ENCODE measurements around the gene DYRK1B.

DYRK1B gene

DNA sequence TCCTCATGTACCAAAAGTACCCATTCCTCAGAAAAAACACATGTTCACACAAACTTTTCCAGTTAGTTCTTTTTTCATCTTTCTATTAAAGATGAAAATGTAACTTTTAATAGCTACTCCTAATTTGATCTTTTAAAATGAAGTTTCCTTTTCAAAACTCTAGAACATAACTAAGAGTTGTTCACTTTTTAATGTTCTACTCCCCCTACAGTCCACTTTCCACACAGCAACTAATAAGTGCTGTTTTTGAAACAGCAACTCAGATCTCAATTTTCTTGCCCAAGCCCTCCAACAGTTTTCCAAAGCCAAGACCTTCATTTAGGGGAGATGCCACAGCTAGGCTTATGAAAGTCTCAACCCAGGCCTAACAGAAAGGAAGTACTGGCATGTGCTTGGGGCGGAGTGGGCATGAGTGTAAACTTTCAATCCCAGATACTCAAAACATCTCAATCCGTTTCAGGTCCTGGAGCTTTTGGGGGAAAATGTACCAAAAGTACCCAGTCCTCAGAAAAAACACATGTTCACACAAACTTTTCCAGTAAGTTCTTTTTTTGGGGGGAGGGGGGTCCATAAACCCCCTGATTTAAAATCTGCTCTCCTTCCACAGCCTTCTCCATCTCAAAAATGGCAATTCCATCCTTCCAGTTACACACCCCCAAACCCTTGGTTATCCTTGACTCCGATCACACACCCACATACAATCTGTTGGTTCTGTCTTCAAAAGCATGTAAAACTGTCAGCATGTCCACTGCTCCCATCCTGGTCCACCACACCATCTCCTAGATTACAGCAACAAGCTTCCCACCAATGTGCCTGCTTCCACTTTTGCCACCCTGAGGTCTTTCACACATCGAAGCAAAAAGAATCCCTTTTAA lies 10.2 kb upstream of the DYRK1B start (continued):
- TF ChIP-seq, protein P1, sequence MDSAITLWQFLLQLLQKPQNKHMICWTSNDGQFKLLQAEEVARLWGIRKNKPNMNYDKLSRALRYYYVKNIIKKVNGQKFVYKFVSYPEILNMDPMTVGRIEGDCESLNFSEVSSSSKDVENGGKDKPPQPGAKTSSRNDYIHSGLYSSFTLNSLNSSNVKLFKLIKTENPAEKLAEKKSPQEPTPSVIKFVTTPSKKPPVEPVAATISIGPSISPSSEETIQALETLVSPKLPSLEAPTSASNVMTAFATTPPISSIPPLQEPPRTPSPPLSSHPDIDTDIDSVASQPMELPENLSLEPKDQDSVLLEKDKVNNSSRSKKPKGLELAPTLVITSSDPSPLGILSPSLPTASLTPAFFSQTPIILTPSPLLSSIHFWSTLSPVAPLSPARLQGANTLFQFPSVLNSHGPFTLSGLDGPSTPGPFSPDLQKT (IDR thresholded peaks at IDR 0.05; ENCODE audit: borderline replicate concordance, low read depth, low read length), result no peak
- TF ChIP-seq ZNF26 (tag by site-specific recombination; IDR thresholded peaks at IDR 0.05), result no peak
- TF ChIP-seq ZNF184 (tag by site-specific recombination; IDR thresholded peaks at IDR 0.05), result 0 out of 2 replicates have a peak, but pooled peaks have one; percentile 25
- TF ChIP-seq, protein P2, sequence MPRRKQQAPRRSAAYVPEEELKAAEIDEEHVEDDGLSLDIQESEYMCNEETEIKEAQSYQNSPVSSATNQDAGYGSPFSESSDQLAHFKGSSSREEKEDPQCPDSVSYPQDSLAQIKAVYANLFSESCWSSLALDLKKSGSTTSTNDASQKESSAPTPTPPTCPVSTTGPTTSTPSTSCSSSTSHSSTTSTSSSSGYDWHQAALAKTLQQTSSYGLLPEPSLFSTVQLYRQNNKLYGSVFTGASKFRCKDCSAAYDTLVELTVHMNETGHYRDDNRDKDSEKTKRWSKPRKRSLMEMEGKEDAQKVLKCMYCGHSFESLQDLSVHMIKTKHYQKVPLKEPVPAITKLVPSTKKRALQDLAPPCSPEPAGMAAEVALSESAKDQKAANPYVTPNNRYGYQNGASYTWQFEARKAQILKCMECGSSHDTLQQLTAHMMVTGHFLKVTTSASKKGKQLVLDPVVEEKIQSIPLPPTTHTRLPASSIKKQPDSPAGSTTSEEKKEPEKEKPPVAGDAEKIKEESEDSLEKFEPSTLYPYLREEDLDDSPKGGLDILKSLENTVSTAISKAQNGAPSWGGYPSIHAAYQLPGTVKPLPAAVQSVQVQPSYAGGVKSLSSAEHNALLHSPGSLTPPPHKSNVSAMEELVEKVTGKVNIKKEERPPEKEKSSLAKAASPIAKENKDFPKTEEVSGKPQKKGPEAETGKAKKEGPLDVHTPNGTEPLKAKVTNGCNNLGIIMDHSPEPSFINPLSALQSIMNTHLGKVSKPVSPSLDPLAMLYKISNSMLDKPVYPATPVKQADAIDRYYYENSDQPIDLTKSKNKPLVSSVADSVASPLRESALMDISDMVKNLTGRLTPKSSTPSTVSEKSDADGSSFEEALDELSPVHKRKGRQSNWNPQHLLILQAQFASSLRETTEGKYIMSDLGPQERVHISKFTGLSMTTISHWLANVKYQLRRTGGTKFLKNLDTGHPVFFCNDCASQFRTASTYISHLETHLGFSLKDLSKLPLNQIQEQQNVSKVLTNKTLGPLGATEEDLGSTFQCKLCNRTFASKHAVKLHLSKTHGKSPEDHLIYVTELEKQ (tag by site-specific recombination; IDR thresholded peaks at IDR 0.05; ENCODE audit: borderline replicate concordance), result no peak
- no peak for TF ChIP-seq SCRT1 (tag by site-specific recombination; IDR thresholded peaks at IDR 0.05; ENCODE audit: borderline replicate concordance)
- TF ChIP-seq ZNF76 (tag by site-specific recombination; IDR thresholded peaks at IDR 0.05; ENCODE audit: borderline replicate concordance, low read depth), result no peak
- no peak for TF ChIP-seq ZSCAN30 (tag by site-specific recombination; IDR thresholded peaks at IDR 0.05)
- no peak for TF ChIP-seq ZNF169 (tag by site-specific recombination; IDR thresholded peaks at IDR 0.05)
- no peak for TF ChIP-seq ZNF19 (tag by site-specific recombination; IDR thresholded peaks at IDR 0.05; ENCODE audit: low read depth)
- TF ChIP-seq ZNF335 (tag by site-specific recombination; conservative IDR thresholded peaks at IDR 0.05), result peak; percentile 55

DNA sequence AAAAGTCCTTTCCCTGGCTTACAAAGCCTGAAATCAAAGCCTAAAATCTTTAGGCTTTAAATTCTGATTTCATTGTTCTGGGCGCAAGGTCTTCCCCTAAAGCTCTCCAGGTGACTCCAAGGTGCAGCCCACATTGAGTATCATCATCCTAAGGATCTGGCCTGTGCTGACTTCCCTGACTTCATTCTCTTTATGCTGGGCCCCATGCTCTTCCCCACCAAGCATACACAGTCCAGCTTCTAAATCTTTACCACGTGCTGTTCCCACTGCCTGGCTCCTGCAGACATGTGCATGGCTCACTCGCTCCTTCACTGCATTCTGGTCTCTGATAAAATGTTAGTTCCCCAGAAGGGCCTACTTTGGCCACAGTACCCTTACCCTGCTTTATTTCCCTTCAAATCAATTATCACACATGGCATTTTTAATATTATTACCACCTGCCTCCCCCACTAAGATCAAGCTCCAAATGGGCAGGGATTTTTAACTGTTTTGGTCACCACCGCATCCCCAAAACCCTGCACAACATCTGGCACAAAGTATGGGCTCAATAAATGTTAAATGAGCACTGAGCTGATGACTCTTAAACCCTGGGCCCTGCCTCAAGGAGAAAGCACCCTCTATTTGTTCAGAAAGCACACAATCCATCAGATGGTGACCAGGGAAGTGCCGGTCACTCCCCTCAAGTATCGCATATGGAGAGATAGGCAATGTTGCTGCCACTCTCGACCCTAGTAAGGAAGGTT lies 8.9 kb upstream of the DYRK1B start:
- CTCF ChIA-PET, result interaction anchor here (0.7 to 7.8 kb wide), 34 partner anchors 7 to 367 kb away, joined by 3 to 237 read pairs (median 10); partner anchors contain the start of genes DYRK1B, EID2B and PSMC4
- Histone ChIP-seq H3K9me3 (ENCODE audit: control insufficient read depth, insufficient read depth, low read depth, low read length) (no peaks in the 10 kb centered on the region), H3K36me3 (ENCODE audit: control insufficient read depth in 2 of 2, insufficient read depth in 1 of 2, low read length in 2 of 2) (peaks cover 29 to 40% of the 10 kb centered on the region in 2 experiments), H3K4me3 (ENCODE audit: low read depth, low read length) (no peak overlapping the region), H3K27ac (ENCODE audit: extremely low read depth, low read depth, low read length) (peak overlapping the region; percentile 19; the same call in 1 of the 2 replicates), H3K4me1 (ENCODE audit: control insufficient read depth, insufficient read depth, low read length) (peaks cover 52% of the 10 kb centered on the region)
- TF ChIP-seq ZFP69B (tag by site-specific recombination; IDR thresholded peaks at IDR 0.05) (peak; percentile 81; the same call in 1 of the 2 replicates), KLF10 (tag by site-specific recombination; IDR thresholded peaks at IDR 0.05) (0 out of 2 replicates have a peak, but pooled peaks have one; percentile 6), ZNF394 (tag by site-specific recombination; IDR thresholded peaks at IDR 0.05; ENCODE audit: borderline replicate concordance) (0 out of 2 replicates have a peak, but pooled peaks have one; percentile 5), ZNF311 (tag by site-specific recombination; IDR thresholded peaks at IDR 0.05; ENCODE audit: borderline replicate concordance) (no peak), GLIS1 (tag by site-specific recombination; IDR thresholded peaks at IDR 0.05) (no peak), ZNF664 (tag by site-specific recombination; IDR thresholded peaks at IDR 0.05) (peak; percentile 95), HOXA7 (CRISPR knock-in tag; IDR thresholded peaks at IDR 0.05; ENCODE audit: borderline replicate concordance) (no peak), ZBTB17 (tag by site-specific recombination; IDR thresholded peaks at IDR 0.05) (0 out of 2 replicates have a peak, but pooled peaks have one; percentile 42), IKZF3 (tag by site-specific recombination; IDR thresholded peaks at IDR 0.05) (no peak), ZNF530 (tag by site-specific recombination; IDR thresholded peaks at IDR 0.05; ENCODE audit: low read depth) (no peak)
- TF ChIP-seq, protein P3, sequence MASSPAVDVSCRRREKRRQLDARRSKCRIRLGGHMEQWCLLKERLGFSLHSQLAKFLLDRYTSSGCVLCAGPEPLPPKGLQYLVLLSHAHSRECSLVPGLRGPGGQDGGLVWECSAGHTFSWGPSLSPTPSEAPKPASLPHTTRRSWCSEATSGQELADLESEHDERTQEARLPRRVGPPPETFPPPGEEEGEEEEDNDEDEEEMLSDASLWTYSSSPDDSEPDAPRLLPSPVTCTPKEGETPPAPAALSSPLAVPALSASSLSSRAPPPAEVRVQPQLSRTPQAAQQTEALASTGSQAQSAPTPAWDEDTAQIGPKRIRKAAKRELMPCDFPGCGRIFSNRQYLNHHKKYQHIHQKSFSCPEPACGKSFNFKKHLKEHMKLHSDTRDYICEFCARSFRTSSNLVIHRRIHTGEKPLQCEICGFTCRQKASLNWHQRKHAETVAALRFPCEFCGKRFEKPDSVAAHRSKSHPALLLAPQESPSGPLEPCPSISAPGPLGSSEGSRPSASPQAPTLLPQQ (tag by site-specific recombination; IDR thresholded peaks at IDR 0.05), result peak; percentile 79
- TF ChIP-seq, protein P4, sequence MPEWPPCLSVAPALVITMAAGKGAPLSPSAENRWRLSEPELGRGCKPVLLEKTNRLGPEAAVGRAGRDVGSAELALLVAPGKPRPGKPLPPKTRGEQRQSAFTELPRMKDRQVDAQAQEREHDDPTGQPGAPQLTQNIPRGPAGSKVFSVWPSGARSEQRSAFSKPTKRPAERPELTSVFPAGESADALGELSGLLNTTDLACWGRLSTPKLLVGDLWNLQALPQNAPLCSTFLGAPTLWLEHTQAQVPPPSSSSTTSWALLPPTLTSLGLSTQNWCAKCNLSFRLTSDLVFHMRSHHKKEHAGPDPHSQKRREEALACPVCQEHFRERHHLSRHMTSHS (tag by site-specific recombination; IDR thresholded peaks at IDR 0.05), result no peak
- POLR2A ChIA-PET, result interaction anchor here (0.5 to 6.5 kb wide), 6 partner anchors 9 to 407 kb away, joined by 3 to 124 read pairs (median 4); partner anchors contain the start of genes DYRK1B, PSMC4 and RPS16
